AG04450 (cell line): ENCODE results near the gene WNT9B. TPM values are rescaled to one million over a fixed set of nuclear protein-coding genes. Genes with fewer than 3 reads are reported as not detected.

Source experiments
- CTCF ChIA-PET: fragments of 300-600, 350-600 bp; formaldehyde crosslinking; extraction: SDS; loops from one replicate; lab custom pipeline; 2022; ENCODE audit warnings: antibody characterized with exemption, inconsistent platforms; lab: Charles Lee
- POLR2A ChIA-PET: fragments of 350-600 bp; formaldehyde crosslinking; extraction: SDS; loops from one replicate; lab custom pipeline; 2021; ENCODE audit warnings: antibody characterized with exemption, inconsistent platforms; lab: Yijun Ruan, JAX
- DNase-seq: peaks from one replicate; pipeline ENCODE4 v3.0.0-alpha.2; 2011; ENCODE audit warnings: low read depth, low spot score
- H3K27ac ChIP-seq: one replicate; pipeline ENCODE4 v1.5.1; 2012; ENCODE audit warnings: low read depth, low read length, control low read depth
- H3K27me3 ChIP-seq: one replicate; pipeline ENCODE4 v1.6.0; 2012; ENCODE audit warnings: low read length; ENCODE audit not compliant: control insufficient read depth, insufficient read depth
- H3K4me3 ChIP-seq: 2 replicates; pipeline ENCODE4 v1.5.1; 2011; ENCODE audit warnings: mild to moderate bottlenecking, low read depth, low read length, control low read depth
- H3K9me3 ChIP-seq: 2 replicates; pipeline ENCODE4 v1.5.1; 2012; ENCODE audit warnings: low read length; ENCODE audit not compliant: control insufficient read depth, insufficient read depth
- polyA plus RNA-seq: library from polyadenylated mRNA; depleted of rRNA; stranded (reverse); fragments of >200 nt; gene quantifications from 2 replicates; pipeline ENCODE4 v1.2.3, GENCODE V29; 2011
- TF ChIP-seq, protein P1 (sequence below): IDR thresholded peaks from 2 replicates; pipeline ENCODE4 v1.5.1; 2011; ENCODE audit warnings: low read depth, low read length, control low read depth, inconsistent platforms

Gene WNT9B
- polyA plus RNA-seq, 1 experiment: not detected

DNA sequence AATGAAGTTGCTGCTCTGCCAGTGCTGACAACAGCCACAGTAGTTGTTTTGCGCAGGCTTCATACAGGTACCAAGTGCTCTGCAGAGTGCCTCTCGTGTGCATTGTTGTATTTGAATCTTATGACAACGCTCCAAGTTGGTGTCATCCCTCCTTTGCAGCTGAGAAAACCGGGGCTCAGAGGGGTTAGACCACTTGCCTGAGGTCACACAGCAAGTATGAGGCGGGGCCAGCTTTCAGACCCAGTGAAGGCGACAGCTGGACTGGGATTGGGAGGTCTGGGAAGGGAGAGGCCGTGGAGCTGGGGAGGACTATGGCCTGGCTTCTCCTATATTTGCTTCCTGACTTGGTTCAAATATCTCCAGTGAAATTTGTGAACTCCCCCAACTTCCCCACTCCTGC lies 33.2 kb downstream of the WNT9B start:
- no peak overlapping the region for H3K4me3 ChIP-seq
- TF ChIP-seq, protein P1, sequence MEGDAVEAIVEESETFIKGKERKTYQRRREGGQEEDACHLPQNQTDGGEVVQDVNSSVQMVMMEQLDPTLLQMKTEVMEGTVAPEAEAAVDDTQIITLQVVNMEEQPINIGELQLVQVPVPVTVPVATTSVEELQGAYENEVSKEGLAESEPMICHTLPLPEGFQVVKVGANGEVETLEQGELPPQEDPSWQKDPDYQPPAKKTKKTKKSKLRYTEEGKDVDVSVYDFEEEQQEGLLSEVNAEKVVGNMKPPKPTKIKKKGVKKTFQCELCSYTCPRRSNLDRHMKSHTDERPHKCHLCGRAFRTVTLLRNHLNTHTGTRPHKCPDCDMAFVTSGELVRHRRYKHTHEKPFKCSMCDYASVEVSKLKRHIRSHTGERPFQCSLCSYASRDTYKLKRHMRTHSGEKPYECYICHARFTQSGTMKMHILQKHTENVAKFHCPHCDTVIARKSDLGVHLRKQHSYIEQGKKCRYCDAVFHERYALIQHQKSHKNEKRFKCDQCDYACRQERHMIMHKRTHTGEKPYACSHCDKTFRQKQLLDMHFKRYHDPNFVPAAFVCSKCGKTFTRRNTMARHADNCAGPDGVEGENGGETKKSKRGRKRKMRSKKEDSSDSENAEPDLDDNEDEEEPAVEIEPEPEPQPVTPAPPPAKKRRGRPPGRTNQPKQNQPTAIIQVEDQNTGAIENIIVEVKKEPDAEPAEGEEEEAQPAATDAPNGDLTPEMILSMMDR: no peak
- POLR2A ChIA-PET: no interaction called here
- H3K27me3 ChIP-seq: peaks cover 48% of the 10 kb centered on the region
- no peak overlapping the region for H3K27ac ChIP-seq
- CTCF ChIA-PET: no interaction called here
- no peak for DNase-seq
- H3K9me3 ChIP-seq: no peaks in the 10 kb centered on the region; the same call in 1 of the 2 replicates

DNA sequence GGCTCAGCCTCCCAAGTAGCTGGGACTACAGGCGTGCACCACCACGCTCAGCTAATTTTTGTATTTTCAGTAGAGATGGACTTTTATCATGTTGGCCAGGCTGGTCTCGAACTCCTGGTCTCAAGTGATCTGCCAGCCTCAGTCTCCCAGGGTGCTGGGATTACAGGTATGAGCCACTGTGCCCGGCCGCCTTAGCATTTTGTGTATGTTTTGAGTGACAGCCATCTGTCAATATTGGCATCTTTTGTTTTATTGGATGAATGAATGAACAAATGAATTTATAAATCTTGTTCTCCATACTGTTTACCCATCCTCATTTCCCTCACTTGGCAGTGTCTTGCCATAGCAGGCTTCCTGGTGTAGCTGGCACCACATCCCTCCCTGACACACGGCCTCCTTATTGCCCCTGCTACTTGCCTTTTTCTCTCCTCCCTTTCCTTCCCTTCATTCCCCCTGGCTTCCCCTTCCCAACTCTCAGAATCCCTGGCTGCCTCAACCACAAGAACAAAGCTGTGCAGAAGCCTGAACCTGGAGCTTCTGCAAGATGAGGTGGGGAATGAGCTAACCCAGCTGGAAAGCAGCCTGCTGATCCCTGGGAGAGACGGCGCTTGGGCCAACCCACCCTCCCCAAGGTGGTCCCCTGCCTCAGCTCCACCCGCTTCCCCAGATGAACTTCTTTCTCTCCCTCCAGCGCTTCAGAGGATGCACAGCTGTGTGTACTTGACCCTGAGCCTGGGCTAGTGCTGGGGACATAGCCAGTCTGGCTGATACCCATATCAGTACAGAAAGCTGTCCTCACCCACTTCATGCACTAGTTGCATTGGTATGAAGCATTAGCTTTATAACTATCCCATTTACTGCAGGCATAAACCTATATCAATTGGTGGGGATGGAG lies 34.3 kb downstream of the WNT9B start:
- DNase-seq: no peak
- TF ChIP-seq, protein P1: no peak
- CTCF ChIA-PET: no interaction called here
- Histone ChIP-seq H3K4me3 (no peak overlapping the region), H3K27ac (no peak overlapping the region), H3K9me3 (no peaks in the 10 kb centered on the region; the same call in 1 of the 2 replicates), H3K27me3 (peaks cover 50% of the 10 kb centered on the region)
- POLR2A ChIA-PET: no interaction called here

DNA sequence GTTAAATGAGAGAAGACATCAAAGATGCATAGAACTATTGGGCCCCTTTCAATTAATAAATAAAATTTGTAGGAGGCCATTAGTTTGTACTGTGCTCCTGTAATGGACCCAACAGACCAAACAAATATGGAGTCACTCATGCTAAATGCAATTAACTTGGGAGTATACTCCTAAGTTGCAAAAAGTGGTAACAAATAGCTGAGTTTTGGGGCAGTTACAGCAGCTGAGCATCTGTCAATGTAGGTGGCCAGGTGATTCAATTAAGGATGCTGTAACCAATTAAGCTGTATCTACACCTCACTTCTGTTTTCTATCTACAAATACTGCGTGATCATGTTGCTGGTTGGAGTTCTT lies 34.9 kb downstream of the WNT9B start:
- H3K9me3 ChIP-seq: no peaks in the 10 kb centered on the region; the same call in 1 of the 2 replicates
- TF ChIP-seq, protein P1: no peak
- ChIA-PET POLR2A (no interaction called here), CTCF (no interaction called here)
- no peak overlapping the region for H3K27ac ChIP-seq
- H3K4me3 ChIP-seq: no peak overlapping the region
- peaks cover 53% of the 10 kb centered on the region for H3K27me3 ChIP-seq
- no peak for DNase-seq

DNA sequence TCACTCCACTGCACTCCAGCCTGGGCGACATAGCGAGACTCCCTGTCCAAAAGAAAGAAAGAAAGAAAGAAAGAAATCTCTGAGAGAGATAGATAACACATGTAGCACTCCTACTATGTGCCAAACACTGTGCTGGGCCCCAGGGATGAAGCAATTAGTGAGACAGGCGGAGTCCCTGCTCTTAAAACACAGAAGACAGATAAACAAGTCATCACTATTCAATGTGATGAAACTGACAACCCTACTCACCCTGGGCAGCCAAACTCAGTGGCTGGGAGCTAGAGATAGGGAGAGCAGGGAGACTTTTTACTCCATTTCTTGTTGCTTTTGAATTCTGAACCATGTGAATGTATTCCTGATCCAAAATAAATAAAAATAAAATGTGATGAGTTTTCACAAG lies 36.3 kb downstream of the WNT9B start:
- H3K27me3 ChIP-seq: peaks cover 58% of the 10 kb centered on the region

DNA sequence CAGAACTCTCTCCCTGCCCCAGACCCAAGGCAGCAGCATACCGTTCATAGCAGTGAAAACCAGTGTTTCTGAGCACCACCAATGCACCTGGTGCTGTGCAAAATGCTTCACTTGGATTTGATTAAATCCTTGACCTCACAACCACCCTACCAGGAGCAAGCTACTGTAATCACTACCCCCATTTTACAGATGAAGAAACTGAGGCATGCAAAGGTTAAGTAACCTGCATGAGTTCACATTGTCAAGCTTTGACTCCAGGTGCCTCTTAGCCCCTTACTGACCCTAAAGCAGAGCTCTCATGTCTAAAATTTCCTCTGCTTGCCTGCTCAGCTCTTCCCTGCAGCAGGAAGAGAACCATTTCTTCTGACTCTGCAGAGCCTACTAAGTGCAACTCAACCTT lies 37.3 kb downstream of the WNT9B start:
- Histone ChIP-seq H3K27me3 (peaks cover 62% of the 10 kb centered on the region), H3K4me3 (no peak overlapping the region), H3K27ac (no peak overlapping the region), H3K9me3 (no peaks in the 10 kb centered on the region; the same call in 1 of the 2 replicates)
- DNase-seq: no peak
- POLR2A ChIA-PET: no interaction called here
- TF ChIP-seq, protein P1: no peak
- CTCF ChIA-PET: no interaction called here

More for the DNA sequence above, 36.3 kb downstream of the WNT9B start:
- H3K4me3 ChIP-seq: no peak overlapping the region
- TF ChIP-seq, protein P1: no peak
- H3K27ac ChIP-seq: no peak overlapping the region
- POLR2A ChIA-PET: no interaction called here
- H3K9me3 ChIP-seq: no peaks in the 10 kb centered on the region; the same call in 1 of the 2 replicates
- CTCF ChIA-PET: no interaction called here
- no peak for DNase-seq
